MCF 10A (cell line): ENCODE measurements around the gene TNS1. TPM values are rescaled to one million over a fixed set of nuclear protein-coding genes. Genes with fewer than 3 reads are reported as not detected.

Experiments
- BruUV-seq: library from RNA; stranded (reverse); fragments of 400-500 nt; replicated peaks from 2 replicates; lab custom pipeline; 2021; lab: Mats Ljungman, UMichigan
- CTCF ChIA-PET: fragments of 300-600 bp; sonication (Branson Sonifier 250); formaldehyde crosslinking; extraction: SDS; loops from one replicate; lab custom pipeline; 2021; ENCODE audit warnings: antibody characterized with exemption, inconsistent platforms; lab: Yijun Ruan, JAX
- POLR2A ChIA-PET: fragments of 300-600, 350-650 bp; sonication (Branson Sonifier 250); formaldehyde crosslinking; extraction: SDS; loops from one replicate; lab custom pipeline; 2020; ENCODE audit warnings: antibody characterized with exemption, inconsistent platforms; lab: Yijun Ruan, JAX
- DNase-seq: peaks from one replicate; pipeline ENCODE4 v3.0.0-alpha.2; 2018; ENCODE audit not compliant: unreplicated experiment
- H3K27ac Mint-ChIP-seq: one replicate; pipeline ENCODE4 v1.8.0; 2022; ENCODE audit warnings: mild to moderate bottlenecking, low read depth, mixed read lengths; ENCODE audit not compliant: unreplicated experiment
- H3K27me3 Mint-ChIP-seq: one replicate; pipeline ENCODE4 v1.8.0; 2022; ENCODE audit warnings: mixed read lengths; ENCODE audit not compliant: insufficient read depth, unreplicated experiment
- H3K36me3 Mint-ChIP-seq: one replicate; pipeline ENCODE4 v1.8.0; 2022; ENCODE audit warnings: mild to moderate bottlenecking, moderate library complexity, mixed read lengths; ENCODE audit not compliant: insufficient read depth, unreplicated experiment
- H3K4me1 Mint-ChIP-seq: one replicate; pipeline ENCODE4 v1.8.0; 2022; ENCODE audit warnings: mixed read lengths; ENCODE audit not compliant: insufficient read depth, unreplicated experiment
- H3K4me3 Mint-ChIP-seq: one replicate; pipeline ENCODE4 v1.8.0; 2022; ENCODE audit warnings: mild to moderate bottlenecking, moderate library complexity, mixed read lengths; ENCODE audit not compliant: unreplicated experiment
- H3K9me3 Mint-ChIP-seq: one replicate; pipeline ENCODE4 v1.8.0; 2022; ENCODE audit warnings: mixed read lengths; ENCODE audit not compliant: unreplicated experiment
- CTCF ChIP-seq: fragments of 200-600 bp; IDR thresholded peaks from one replicate; pipeline ENCODE4 v1.8.0; 2022; ENCODE audit warnings: antibody characterized with exemption, mild to moderate bottlenecking; ENCODE audit not compliant: unreplicated experiment
- intact Hi-C: fragments of 100-400 bp; cut with micrococcal nuclease; formaldehyde crosslinking; loops from 2 replicates; pipeline ENCODE4 v1.14.1; 2022
- total RNA-seq: library from RNA; stranded (reverse); gene quantifications from 2 replicates; pipeline ENCODE4 v1.2.3, GENCODE V29; 2022

The TNS1 gene
- total RNA-seq, 1 experiment from 2014 or later: 3.3 TPM

GRCh38 chr2:217893440-217893839 lies 109.4 kb downstream of the TNS1 start:
- TF ChIP-seq CTCF: no peak
- Mint-ChIP-seq H3K27ac (no peak overlapping the region), H3K36me3 (peaks cover 6% of the 10 kb centered on the region), H3K4me1 (peaks cover 6% of the 10 kb centered on the region), H3K4me3 (no peak overlapping the region), H3K27me3 (no peaks in the 10 kb centered on the region), H3K9me3 (no peaks in the 10 kb centered on the region)
- no peak for DNase-seq
- intact Hi-C loops: no loop called here
- ChIA-PET POLR2A (no interaction called here), CTCF (interaction anchor here (0.7 to 17.1 kb wide), 3 partner anchors 8 to 104 kb away, joined by 3 to 678 read pairs (median 6); no protein-coding TSS in a partner anchor)
- no TSS peak for BruUV-seq

GRCh38 chr2:217892560-217892959 lies 110.2 kb downstream of the TNS1 start:
- intact Hi-C loops: no loop called here

GRCh38 chr2:217890445-217890844 lies 112.3 kb downstream of the TNS1 start:
- POLR2A ChIA-PET: interaction anchor here (0.8 to 1.4 kb wide), 2 partner anchors 99 to 102 kb away, joined by 3 read pairs; no protein-coding TSS in a partner anchor
- peaks cover 2% of the 10 kb centered on the region for H3K27me3 Mint-ChIP-seq
- intact Hi-C loops: loop anchor here (1.0 kb wide), 2 partner anchors 98 to 144 kb away; no protein-coding TSS in a partner anchor
- no peaks in the 10 kb centered on the region for H3K4me1 Mint-ChIP-seq
- no TSS peak for BruUV-seq
- H3K9me3 Mint-ChIP-seq: no peaks in the 10 kb centered on the region
- H3K4me3 Mint-ChIP-seq: no peak overlapping the region
- CTCF ChIA-PET: interaction anchor here (0.6 to 17.1 kb wide), 9 partner anchors 10 to 552 kb away, joined by 3 to 678 read pairs (median 4); no protein-coding TSS in a partner anchor
- peaks cover 6% of the 10 kb centered on the region for H3K36me3 Mint-ChIP-seq
- H3K27ac Mint-ChIP-seq: no peak overlapping the region
- peak; percentile 73 for DNase-seq
- peak; percentile 24 for TF ChIP-seq CTCF

More at GRCh38 chr2:217892560-217892959, 110.2 kb downstream of the TNS1 start:
- Mint-ChIP-seq H3K4me1 (peaks cover 4% of the 10 kb centered on the region), H3K27ac (no peak overlapping the region), H3K4me3 (no peak overlapping the region), H3K9me3 (no peaks in the 10 kb centered on the region), H3K27me3 (no peaks in the 10 kb centered on the region), H3K36me3 (peaks cover 6% of the 10 kb centered on the region)
- DNase-seq: no peak
- CTCF ChIA-PET: interaction anchor here (1.3 to 17.1 kb wide), 2 partner anchors 8 to 103 kb away, joined by 6 to 678 read pairs; no protein-coding TSS in a partner anchor
- POLR2A ChIA-PET: no interaction called here
- no TSS peak for BruUV-seq
- no peak for TF ChIP-seq CTCF

GRCh38 chr2:217889656-217890055 lies 113.1 kb downstream of the TNS1 start:
- Mint-ChIP-seq H3K27me3 (peaks cover 10% of the 10 kb centered on the region), H3K4me3 (no peak overlapping the region), H3K36me3 (peaks cover 6% of the 10 kb centered on the region), H3K27ac (no peak overlapping the region), H3K9me3 (no peaks in the 10 kb centered on the region), H3K4me1 (no peaks in the 10 kb centered on the region)
- no TSS peak for BruUV-seq
- ChIA-PET POLR2A (interaction anchor here (0.8 to 1.4 kb wide), 2 partner anchors 98 to 101 kb away, joined by 3 read pairs; no protein-coding TSS in a partner anchor), CTCF (interaction anchor here (0.6 to 17.1 kb wide), 12 partner anchors 11 to 190 kb away, joined by 3 to 678 read pairs (median 4); no protein-coding TSS in a partner anchor)
- intact Hi-C loops: loop anchor here (1.0 kb wide), 2 partner anchors 99 to 145 kb away; no protein-coding TSS in a partner anchor
- no peak for TF ChIP-seq CTCF
- DNase-seq: no peak
